WERI-Rb-1 (cell line): ENCODE measurements around the gene GNA12.

Source experiments
- DNase-seq: peaks from one replicate; pipeline ENCODE4 v3.0.0-alpha.2; 2020
- H3K27ac ChIP-seq: fragments of 250-450 bp; sonication (Bioruptor Pico); 2 replicates; pipeline ENCODE4 v1.5.1; 2020; ENCODE audit warnings: mild to moderate bottlenecking, moderate library complexity
- H3K27me3 ChIP-seq: fragments of 250-450 bp; sonication (Bioruptor Pico); 2 replicates; pipeline ENCODE4 v1.5.1; 2021; ENCODE audit warnings: mild to moderate bottlenecking, low read depth, moderate library complexity; ENCODE audit not compliant: insufficient read depth, severe bottlenecking
- H3K36me3 ChIP-seq: fragments of 250-450 bp; sonication (Bioruptor Pico); 2 replicates; pipeline ENCODE4 v1.5.1; 2020; ENCODE audit warnings: mild to moderate bottlenecking, moderate library complexity
- H3K4me3 ChIP-seq: 2 replicates; pipeline ENCODE4 v1.5.1; 2011; ENCODE audit warnings: low read depth, mild to moderate bottlenecking, control low read depth, low read length
- H3K9me3 ChIP-seq: fragments of 250-450 bp; sonication (Bioruptor Pico); 2 replicates; pipeline ENCODE4 v1.5.1; 2021; ENCODE audit warnings: mild to moderate bottlenecking, moderate library complexity; ENCODE audit not compliant: severe bottlenecking
- CTCF ChIP-seq: IDR thresholded peaks from 2 replicates; pipeline ENCODE4 v1.5.1; 2011; ENCODE audit warnings: low read depth, mild to moderate bottlenecking, control low read depth, inconsistent platforms, low read length

GNA12 gene

GRCh38 chr7:2886391-2886790 lies 42.3 kb upstream of the GNA12 start:
- no peak for DNase-seq
- H3K4me3 ChIP-seq: no peak overlapping the region
- no peak for TF ChIP-seq CTCF

DNA sequence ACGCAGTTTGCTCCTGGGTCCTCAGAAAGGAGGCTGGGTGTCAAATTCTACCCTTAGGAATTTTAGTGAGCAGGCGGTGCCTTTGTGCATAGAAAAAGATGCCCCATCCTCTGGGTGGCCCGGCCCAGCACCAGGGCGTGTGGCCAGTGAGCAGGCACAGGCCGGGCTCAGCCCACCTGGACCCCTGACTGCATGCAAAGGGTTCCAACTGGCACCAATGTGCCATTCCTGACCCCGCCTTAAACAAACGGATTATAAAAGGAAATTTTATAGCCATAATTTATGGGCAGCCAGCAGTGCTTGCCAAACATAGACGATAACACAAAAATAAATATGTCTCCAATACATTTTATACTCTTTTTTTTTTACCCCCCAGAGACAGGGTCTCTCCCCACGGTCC lies 40.1 kb upstream of the GNA12 start:
- Histone ChIP-seq H3K27ac (no peak overlapping the region), H3K9me3 (no peaks in the 10 kb centered on the region), H3K4me3 (no peak overlapping the region), H3K36me3 (no peaks in the 10 kb centered on the region), H3K27me3 (no peaks in the 10 kb centered on the region)
- no peak for DNase-seq
- no peak for TF ChIP-seq CTCF

More at GRCh38 chr7:2886391-2886790, 42.3 kb upstream of the GNA12 start:
- H3K9me3 ChIP-seq: no peaks in the 10 kb centered on the region
- H3K27ac ChIP-seq: no peak overlapping the region
- H3K27me3 ChIP-seq: no peaks in the 10 kb centered on the region
- H3K36me3 ChIP-seq: no peaks in the 10 kb centered on the region

DNA sequence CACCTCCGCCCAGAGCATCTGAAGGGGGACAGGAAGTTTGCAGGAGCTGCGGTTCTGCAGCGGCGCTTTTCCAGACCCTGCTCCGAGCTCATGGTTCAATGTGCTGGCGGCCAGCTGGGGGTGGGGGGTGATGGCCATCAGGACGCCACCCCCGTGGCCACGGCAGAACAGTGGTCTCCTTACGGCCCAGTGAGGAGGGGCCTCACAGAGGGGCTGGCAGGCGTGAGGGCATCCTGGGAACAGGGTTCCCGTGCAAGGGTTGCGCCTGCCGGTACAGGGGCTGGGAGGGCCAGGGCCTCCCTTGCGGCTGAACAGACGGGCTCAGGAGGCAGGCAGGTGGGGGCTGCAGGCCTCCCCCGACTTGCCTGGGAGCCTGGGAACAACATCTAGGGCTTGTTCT lies 39.0 kb upstream of the GNA12 start:
- Histone ChIP-seq H3K27ac (no peak overlapping the region), H3K4me3 (no peak overlapping the region), H3K9me3 (no peaks in the 10 kb centered on the region), H3K27me3 (no peaks in the 10 kb centered on the region), H3K36me3 (no peaks in the 10 kb centered on the region)
- DNase-seq: no peak
- TF ChIP-seq CTCF: no peak

DNA sequence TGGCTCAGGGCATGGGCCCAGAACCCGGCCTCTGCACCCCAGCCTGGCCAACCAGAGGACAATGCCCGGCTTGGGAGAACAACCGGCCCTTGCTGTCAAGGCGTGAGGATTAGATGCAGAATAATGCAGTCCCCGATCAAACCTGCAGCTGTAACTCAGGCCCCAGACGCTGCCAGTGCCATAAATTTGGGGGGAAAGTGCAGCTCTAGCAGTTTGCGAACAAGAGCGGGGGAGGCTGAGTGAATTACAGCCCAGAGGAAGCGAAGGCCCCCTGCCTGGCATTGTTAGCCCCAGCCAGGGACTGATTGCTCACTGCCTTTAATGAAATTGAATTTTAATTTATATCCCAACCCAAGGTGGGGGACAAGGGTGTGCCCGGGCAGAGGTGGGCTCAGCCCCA lies 38.0 kb upstream of the GNA12 start:
- DNase-seq: no peak
- TF ChIP-seq CTCF: no peak
- no peaks in the 10 kb centered on the region for H3K9me3 ChIP-seq
- no peak overlapping the region for H3K4me3 ChIP-seq
- no peaks in the 10 kb centered on the region for H3K27me3 ChIP-seq
- H3K36me3 ChIP-seq: no peaks in the 10 kb centered on the region
- H3K27ac ChIP-seq: no peak overlapping the region

DNA sequence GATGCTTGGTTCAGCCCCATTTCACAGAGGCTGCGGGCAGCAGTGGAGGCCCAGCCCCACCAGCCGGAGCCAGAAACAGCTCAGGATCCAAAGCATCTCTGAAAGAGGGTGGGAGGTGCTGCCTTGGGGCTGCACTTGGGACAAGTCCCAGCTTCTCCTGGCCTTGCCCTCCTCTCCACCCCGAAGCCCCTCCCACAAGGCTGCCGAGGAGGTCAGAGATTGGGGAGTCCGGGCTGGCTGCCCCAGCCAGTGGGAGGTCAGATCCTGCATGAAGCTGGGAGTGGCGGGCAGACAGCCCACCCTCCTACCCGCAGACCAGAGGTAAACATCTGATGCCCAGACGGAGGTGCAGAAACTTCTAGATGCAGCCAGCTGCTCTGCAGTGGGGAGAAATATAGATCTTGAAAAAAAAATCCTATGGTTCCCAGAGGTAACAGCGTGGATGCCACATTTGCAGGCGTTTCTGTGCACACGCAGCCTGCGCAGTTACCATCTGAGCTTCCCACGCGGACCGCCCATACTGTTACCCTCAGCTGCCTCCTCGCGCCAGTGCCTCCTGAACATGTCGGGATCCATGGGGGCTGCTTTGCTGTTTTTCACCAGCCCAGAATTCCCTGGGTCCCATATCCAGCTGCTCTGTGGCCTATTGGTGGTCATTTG lies 36.9 kb upstream of the GNA12 start:
- DNase-seq: no peak
- H3K27ac ChIP-seq: no peak overlapping the region
- no peaks in the 10 kb centered on the region for H3K9me3 ChIP-seq
- TF ChIP-seq CTCF: no peak
- no peak overlapping the region for H3K4me3 ChIP-seq
- H3K36me3 ChIP-seq: no peaks in the 10 kb centered on the region
- no peaks in the 10 kb centered on the region for H3K27me3 ChIP-seq

DNA sequence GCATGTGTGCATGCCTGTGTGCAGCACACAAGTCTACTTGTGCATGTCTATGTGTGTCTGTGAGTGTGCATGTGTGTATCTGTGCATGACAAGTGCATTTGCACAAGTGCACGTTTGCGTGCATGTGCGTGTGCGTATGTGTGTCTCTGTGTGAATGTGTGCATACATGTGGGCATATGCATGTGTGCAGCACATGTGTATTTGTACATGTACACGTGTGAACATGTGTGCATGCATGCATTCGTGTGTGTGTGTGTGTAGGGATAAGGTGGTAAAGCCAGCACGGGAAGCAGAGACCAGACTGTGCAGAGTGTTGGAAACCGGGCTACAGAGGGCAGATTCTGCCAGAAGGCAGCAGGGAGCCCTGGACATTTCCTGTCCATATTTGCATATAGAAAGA lies 35.9 kb upstream of the GNA12 start:
- no peak for DNase-seq
- no peaks in the 10 kb centered on the region for H3K36me3 ChIP-seq
- no peak for TF ChIP-seq CTCF
- H3K27me3 ChIP-seq: no peaks in the 10 kb centered on the region
- no peaks in the 10 kb centered on the region for H3K9me3 ChIP-seq
- no peak overlapping the region for H3K4me3 ChIP-seq
- H3K27ac ChIP-seq: no peak overlapping the region
